HG03575 (cell line): ENCODE measurements around the gene LHFPL2.
"Not testable (repeated sequence)": the region's sequence is repeated elsewhere in the genome, so short reads cannot be mapped to it uniquely, and the experiment has no call there.

Experiments
- ATAC-seq: cut with Tn5 transposase; IDR thresholded peaks from one replicate; pipeline ENCODE4 v1.9.1; 2021; ENCODE audit not compliant: unreplicated experiment, insufficient number of reproducible peaks, low FRiP score; ENCODE audit errors: extremely low read depth

LHFPL2 gene

GRCh38 chr5:78669331-78669730 is 20.8 kb upstream of the LHFPL2 start:
- ATAC-seq: no peak

DNA sequence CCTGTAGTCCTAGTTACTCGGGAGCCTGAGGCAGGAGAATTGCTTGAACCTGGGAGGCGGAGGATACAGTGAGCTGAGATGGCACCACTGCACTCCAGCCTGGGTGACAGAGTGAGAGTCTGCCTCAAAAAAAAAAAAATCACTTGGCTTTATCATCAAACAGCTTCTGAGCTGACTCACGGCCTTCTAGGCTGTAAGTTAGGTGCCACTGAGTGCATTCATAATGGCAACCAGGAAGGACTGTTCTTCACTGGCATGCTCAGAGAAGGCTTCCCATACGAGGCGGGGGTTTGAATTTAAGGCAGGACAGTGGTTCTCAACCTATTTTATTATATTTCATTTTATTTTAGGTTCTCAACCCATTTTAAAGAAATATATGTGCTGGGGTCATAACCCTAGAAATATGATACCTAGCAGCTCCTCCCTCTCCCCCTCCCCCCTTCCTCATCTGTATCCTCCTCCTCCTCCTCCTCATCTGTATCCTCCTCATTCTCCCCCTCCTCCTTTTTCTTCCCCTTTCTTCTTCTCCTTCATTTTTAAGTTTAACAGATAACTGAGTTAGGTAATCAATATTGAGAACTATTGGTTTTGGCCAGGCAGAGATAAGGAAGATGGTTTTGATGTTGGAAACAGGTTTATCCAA is 19.0 kb upstream of the LHFPL2 start:
- ATAC-seq: no peak

DNA sequence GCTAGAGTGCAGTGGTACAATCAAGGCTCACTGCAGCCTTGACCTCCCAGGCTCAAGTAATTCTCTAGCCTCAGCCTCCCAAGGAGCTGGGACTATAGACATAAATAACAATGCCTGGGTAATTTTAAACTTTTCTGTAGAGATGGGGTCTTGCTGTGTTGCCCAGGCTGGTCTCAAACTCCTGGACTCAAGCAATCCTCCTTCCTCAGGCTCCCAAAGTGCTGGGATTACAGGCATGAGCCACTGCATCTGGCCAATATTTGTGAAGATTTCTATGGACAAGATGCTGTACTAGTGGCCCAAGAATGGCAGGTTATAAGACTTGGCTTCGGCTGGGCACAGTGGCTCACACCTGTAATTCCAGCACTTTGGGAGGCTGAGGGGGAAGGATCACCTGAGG is 18.4 kb upstream of the LHFPL2 start:
- not testable (repeated sequence) for ATAC-seq

DNA sequence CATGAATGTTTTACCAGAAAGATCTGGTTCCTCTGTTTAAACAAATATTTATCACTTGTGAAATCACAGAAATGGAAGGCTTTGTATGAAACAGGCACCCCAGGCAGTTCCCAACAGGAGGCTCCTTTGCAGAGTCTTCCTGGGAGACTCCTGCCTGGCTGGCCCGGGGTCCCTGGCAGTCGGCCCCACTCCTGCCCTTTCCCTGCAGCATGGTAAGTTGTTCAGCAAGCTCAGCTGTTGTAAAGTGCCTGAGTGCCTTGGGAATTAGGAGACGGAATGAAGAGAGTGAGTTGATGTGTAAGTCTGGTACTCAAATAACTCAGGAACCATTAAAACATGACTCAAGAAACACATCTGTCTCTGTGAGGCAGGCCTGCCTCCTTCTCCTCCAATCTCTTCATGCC is 17.5 kb upstream of the LHFPL2 start:
- ATAC-seq: no peak

DNA sequence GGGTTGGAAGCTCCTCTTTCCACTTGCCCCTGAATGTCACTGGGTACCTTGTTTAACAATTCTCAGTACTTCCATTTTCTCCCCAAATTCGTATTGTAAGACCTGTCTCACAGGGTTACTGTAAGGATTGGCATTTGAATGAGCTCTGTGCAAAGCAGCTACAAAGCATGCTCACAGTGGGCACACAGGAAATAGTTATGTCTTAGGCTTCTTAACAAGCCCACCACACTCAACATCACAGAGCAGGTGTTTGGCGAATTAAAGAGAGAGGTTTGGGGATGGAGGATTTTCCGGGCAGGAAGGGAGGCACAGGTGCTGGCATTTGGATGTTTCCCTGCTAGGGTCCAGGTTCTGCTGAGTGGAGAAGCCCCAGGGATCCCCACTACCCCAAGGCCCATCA is 17.0 kb upstream of the LHFPL2 start:
- ATAC-seq: no peak

- no peak for ATAC-seq
These were observed 13.8 kb upstream of the LHFPL2 start for GRCh38 chr5:78662323-78662722.

- ATAC-seq: no peak
These were observed 13.1 kb upstream of the LHFPL2 start for GRCh38 chr5:78661691-78662090.

GRCh38 chr5:78661044-78661443 is 12.5 kb upstream of the LHFPL2 start:
- ATAC-seq: no peak

- no peak for ATAC-seq
These were observed 11.8 kb upstream of the LHFPL2 start for GRCh38 chr5:78660401-78660800.

DNA sequence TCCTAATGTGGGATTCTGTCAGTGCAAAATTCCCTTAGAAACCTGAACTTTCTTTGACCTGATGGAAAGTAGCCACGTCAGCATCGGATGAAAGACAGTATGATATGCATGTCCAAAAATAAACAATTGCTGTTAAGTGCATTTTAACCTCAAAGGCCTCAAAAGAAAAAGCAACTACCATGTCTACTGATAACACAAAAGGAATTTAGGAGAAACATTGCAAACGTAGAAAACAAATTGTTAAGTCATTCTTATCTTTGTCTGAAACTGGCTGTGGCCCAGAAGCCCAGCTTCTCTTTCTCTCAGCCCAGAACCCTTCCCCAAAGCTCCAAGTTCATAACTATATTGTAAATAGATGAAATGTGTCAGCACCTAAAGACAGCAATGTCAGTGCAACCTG is 11.1 kb upstream of the LHFPL2 start:
- no peak for ATAC-seq

GRCh38 chr5:78659114-78659513 is 10.5 kb upstream of the LHFPL2 start:
- ATAC-seq: no peak

- ATAC-seq: no peak
These were observed 8.6 kb upstream of the LHFPL2 start for GRCh38 chr5:78657201-78657600.

GRCh38 chr5:78655746-78656290 is 7.2 kb upstream of the LHFPL2 start:
- ATAC-seq: no peak

- ATAC-seq: no peak
These were observed 5.8 kb upstream of the LHFPL2 start for GRCh38 chr5:78654386-78654785.

GRCh38 chr5:78653681-78654366 is 5.3 kb upstream of the LHFPL2 start:
- no peak for ATAC-seq

- ATAC-seq: no peak
These were observed 4.5 kb upstream of the LHFPL2 start for GRCh38 chr5:78653031-78653430.

- ATAC-seq: no peak
These were observed 2.9 kb upstream of the LHFPL2 start for GRCh38 chr5:78651468-78651867.

DNA sequence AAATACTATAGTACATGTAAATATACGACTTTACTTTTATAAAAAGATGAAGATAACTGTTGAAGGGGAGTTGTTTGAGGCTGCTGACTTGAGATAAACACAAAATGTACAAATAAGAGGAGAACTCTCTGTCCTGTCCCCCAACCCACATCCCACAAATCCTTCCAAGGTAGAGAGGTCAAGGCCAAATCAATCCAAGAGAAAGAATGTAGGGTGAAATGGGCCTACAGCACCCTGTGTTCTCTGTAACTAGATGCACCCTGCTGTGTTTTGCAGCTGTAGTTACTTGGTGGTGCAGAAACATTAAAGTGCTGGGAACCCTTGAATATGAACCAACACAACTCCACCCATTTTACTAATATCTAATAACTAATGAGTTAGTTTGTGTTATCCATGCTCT is 2.0 kb upstream of the LHFPL2 start:
- ATAC-seq: no peak

DNA sequence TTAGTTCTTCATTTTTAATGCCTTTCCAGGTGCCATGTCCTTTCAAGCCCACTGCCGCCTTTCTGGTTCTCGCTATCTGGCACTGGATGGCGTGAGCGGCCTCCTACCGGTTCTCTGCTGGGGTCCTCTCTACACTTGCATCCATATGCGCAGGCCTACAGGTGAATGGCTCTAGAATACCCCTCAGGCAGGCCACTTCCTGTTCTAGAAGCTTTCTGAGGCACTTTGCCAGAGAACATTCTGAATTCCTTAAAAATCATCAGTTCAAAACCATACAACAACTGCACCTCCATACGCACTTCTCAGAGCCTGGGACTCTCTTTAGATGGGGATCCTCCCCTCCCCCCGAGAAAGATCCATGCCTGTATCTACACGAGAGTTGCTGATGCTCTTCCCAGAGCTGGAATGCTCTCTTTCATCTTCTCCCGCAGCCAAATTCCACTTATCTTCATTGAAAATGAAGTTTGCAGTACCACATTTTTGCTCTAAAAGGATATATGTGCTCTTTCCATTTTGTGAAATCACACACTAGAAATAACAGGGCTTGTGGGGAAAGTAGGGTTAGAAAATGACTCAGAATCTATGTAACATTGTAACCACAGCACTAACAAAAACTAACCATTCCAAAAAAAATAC is 1.4 kb upstream of the LHFPL2 start:
- ATAC-seq: no peak

GRCh38 chr5:78649211-78649695 is 681 bp upstream of the LHFPL2 start:
- no peak for ATAC-seq
